Panc1 (cell line): Measurements from ENCODE around the gene GID8.

Experiments
- CTCF ChIP-seq: fragments of 450-650 bp; IDR thresholded peaks from 2 replicates; pipeline ENCODE4 v1.5.1; 2017; ENCODE audit warnings: mild to moderate bottlenecking
- POLR2AphosphoS5 ChIP-seq: IDR thresholded peaks from 2 replicates; pipeline ENCODE4 v1.6.1; 2012; ENCODE audit warnings: mild to moderate bottlenecking, low read depth, low read length, moderate library complexity
- REST ChIP-seq, 2 experiments: IDR thresholded peaks; 2 replicates each; pipeline ENCODE4 v1.6.1; 2011 to 2012; ENCODE audit warnings: low read depth in 2 of 2, control low read depth in 1 of 2, low read length in 1 of 2, mild to moderate bottlenecking in 1 of 2, moderate library complexity in 1 of 2; ENCODE audit not compliant: insufficient read depth in 1 of 2

- TF ChIP-seq REST (IDR thresholded peaks at IDR 0.05; ENCODE audit: insufficient read depth in 1 of 2, low read depth in 2 of 2, low read length in 1 of 2) = no peak
- TF ChIP-seq CTCF = no peak
- no peak for TF ChIP-seq POLR2AphosphoS5
These were observed 14.1 kb upstream of the GID8 start for GRCh38 chr20:62923669-62924441.
